Keratinocyte (primary cell): ENCODE results near the gene MTFP1. TPM values are rescaled to one million over a fixed set of nuclear protein-coding genes. Genes with fewer than 3 reads are reported as not detected.

Source experiments
- DNase-seq: peaks from one replicate; pipeline ENCODE4 v3.0.0-alpha.2; 2011; ENCODE audit warnings: low read depth, missing footprints, low spot score
- FAIRE-seq: peaks from 2 replicates; lab custom pipeline; 2011; peaks lifted over from hg19 to GRCh38; lab: Jason Lieb, UNC
- H2AFZ ChIP-seq: 2 replicates; pipeline ENCODE4 v1.6.0; 2012; ENCODE audit warnings: low read length, control low read depth, inconsistent platforms; ENCODE audit not compliant: control insufficient read depth
- H3K27ac ChIP-seq: 2 replicates; pipeline ENCODE4 v1.5.1; 2011; ENCODE audit warnings: low read length; ENCODE audit not compliant: control insufficient read depth, insufficient read depth
- H3K27me3 ChIP-seq: 3 replicates; pipeline ENCODE4 v1.6.0; 2011; ENCODE audit warnings: low read length; ENCODE audit not compliant: control insufficient read depth, insufficient read depth; ENCODE audit errors: extremely low read depth
- H3K36me3 ChIP-seq, 2 experiments: 2 replicates in 1 of 2; 3 replicates in 1 of 2; pipeline ENCODE4 v1.5.1; 2011; ENCODE audit warnings: low read length in 2 of 2, mild to moderate bottlenecking in 1 of 2; ENCODE audit not compliant: control insufficient read depth in 2 of 2, insufficient read depth in 2 of 2; ENCODE audit errors: extremely low read depth in 1 of 2
- H3K4me1 ChIP-seq: 3 replicates; pipeline ENCODE4 v1.5.1; 2011; ENCODE audit warnings: low read length; ENCODE audit not compliant: control insufficient read depth, insufficient read depth; ENCODE audit errors: extremely low read depth
- H3K4me2 ChIP-seq: 3 replicates; pipeline ENCODE4 v1.6.0; 2011; ENCODE audit warnings: low read depth, low read length; ENCODE audit not compliant: control insufficient read depth, insufficient read depth; ENCODE audit errors: extremely low read depth
- H3K4me3 ChIP-seq, 3 experiments: fragments of 200-600 bp in 1 of 3; sonication (generic) in 1 of 3; 2 replicates in 2 of 3; 3 replicates in 1 of 3; pipeline ENCODE4 v1.5.1; 2011 to 2016; ENCODE audit warnings: low read length in 3 of 3, mild to moderate bottlenecking in 3 of 3, control low read depth in 2 of 3, inconsistent platforms in 1 of 3, low read depth in 1 of 3, mixed read lengths in 1 of 3, mixed run types in 1 of 3, moderate library complexity in 1 of 3; ENCODE audit not compliant: control insufficient read depth in 2 of 3, insufficient read depth in 2 of 3; ENCODE audit errors: extremely low read depth in 1 of 3
- H3K79me2 ChIP-seq: 2 replicates; pipeline ENCODE4 v1.6.0; 2012; ENCODE audit warnings: low read length; ENCODE audit not compliant: control insufficient read depth, insufficient read depth
- H3K9ac ChIP-seq: 3 replicates; pipeline ENCODE4 v1.6.0; 2011; ENCODE audit warnings: low read length; ENCODE audit not compliant: control insufficient read depth, insufficient read depth; ENCODE audit errors: extremely low read depth
- H3K9me1 ChIP-seq: 3 replicates; pipeline ENCODE4 v1.6.0; 2011; ENCODE audit warnings: low read length; ENCODE audit not compliant: control insufficient read depth, insufficient read depth; ENCODE audit errors: extremely low read depth
- H3K9me3 ChIP-seq: 2 replicates; pipeline ENCODE4 v1.5.1; 2012; ENCODE audit warnings: low read depth, low read length; ENCODE audit not compliant: control insufficient read depth
- H4K20me1 ChIP-seq: 3 replicates; pipeline ENCODE4 v1.6.0; 2011; ENCODE audit warnings: low read length; ENCODE audit not compliant: control insufficient read depth, insufficient read depth; ENCODE audit errors: extremely low read depth
- EZH2 ChIP-seq: IDR thresholded peaks from one replicate; pipeline ENCODE4 v1.6.1; 2012; ENCODE audit warnings: inconsistent platforms, mild to moderate bottlenecking, low read length, moderate library complexity
- dilution Hi-C: fragments of 300-500 bp; cut with MboI; formaldehyde crosslinking; loops from one replicate; pipeline ENCODE4 v1.7.0; 2020; ENCODE audit warnings: low sequenced_read_pairs; ENCODE audit not compliant: extremely low pct_ligation_motif_present
- polyA plus RNA-seq, 5 experiments: library from polyadenylated mRNA; depleted of rRNA in 3 of 5; stranded (reverse) in 3 of 5; stranded (forward) in 1 of 5; unstranded in 1 of 5; fragments of >200 nt; gene quantifications; 1 replicate in 1 of 5; 2 replicates in 3 of 5; 3 replicates in 1 of 5; pipeline versions ENCODE4 v1.2.1 to v1.2.3, GENCODE V29; 2011 to 2012; ENCODE audit warnings: missing spikeins in 2 of 5, low read depth in 1 of 5, low replicate concordance in 1 of 5
- TF ChIP-seq, protein P1 (sequence below), 3 experiments: IDR thresholded peaks in 1 of 3; conservative IDR thresholded peaks in 1 of 3; optimal IDR thresholded peaks in 1 of 3; 2 replicates in 2 of 3; 3 replicates in 1 of 3; pipeline versions ENCODE3 to v1.5.1; 2011; ENCODE audit warnings: low read length in 3 of 3, mild to moderate bottlenecking in 3 of 3, moderate library complexity in 2 of 3, control low read depth in 1 of 3, inconsistent platforms in 1 of 3; ENCODE audit not compliant: insufficient read depth in 2 of 3; ENCODE audit errors: extremely low read depth in 1 of 3

Gene MTFP1
- polyA plus RNA-seq, 1 donor (not counting 4 experiments of a cell fraction or from before 2014, with no cell fraction given): 8.4 TPM

- no peak overlapping the region for H3K9ac ChIP-seq
- H4K20me1 ChIP-seq: no peaks in the 10 kb centered on the region
- DNase-seq: no peak
- no peak overlapping the region for H3K27ac ChIP-seq
- H3K9me1 ChIP-seq: no peaks in the 10 kb centered on the region
- no peak overlapping the region for H2AFZ ChIP-seq
- H3K9me3 ChIP-seq: no peaks in the 10 kb centered on the region
- no peak overlapping the region for H3K4me2 ChIP-seq
- no peak for FAIRE-seq
- peaks cover 8% of the 10 kb centered on the region for H3K4me1 ChIP-seq
- peaks cover 3 to 19% of the 10 kb centered on the region in 2 experiments for H3K36me3 ChIP-seq
- H3K4me3 ChIP-seq: no peak overlapping the region
- no peaks in the 10 kb centered on the region for H3K27me3 ChIP-seq
- no peaks in the 10 kb centered on the region for H3K79me2 ChIP-seq
- TF ChIP-seq, protein P1, sequence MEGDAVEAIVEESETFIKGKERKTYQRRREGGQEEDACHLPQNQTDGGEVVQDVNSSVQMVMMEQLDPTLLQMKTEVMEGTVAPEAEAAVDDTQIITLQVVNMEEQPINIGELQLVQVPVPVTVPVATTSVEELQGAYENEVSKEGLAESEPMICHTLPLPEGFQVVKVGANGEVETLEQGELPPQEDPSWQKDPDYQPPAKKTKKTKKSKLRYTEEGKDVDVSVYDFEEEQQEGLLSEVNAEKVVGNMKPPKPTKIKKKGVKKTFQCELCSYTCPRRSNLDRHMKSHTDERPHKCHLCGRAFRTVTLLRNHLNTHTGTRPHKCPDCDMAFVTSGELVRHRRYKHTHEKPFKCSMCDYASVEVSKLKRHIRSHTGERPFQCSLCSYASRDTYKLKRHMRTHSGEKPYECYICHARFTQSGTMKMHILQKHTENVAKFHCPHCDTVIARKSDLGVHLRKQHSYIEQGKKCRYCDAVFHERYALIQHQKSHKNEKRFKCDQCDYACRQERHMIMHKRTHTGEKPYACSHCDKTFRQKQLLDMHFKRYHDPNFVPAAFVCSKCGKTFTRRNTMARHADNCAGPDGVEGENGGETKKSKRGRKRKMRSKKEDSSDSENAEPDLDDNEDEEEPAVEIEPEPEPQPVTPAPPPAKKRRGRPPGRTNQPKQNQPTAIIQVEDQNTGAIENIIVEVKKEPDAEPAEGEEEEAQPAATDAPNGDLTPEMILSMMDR (optimal IDR thresholded peaks at IDR 0.05 in 1 of 3, IDR thresholded peaks at IDR 0.05 in 1 of 3, conservative IDR thresholded peaks at IDR 0.05 in 1 of 3; ENCODE audit: extremely low read depth in 1 of 3, insufficient read depth in 2 of 3, low read length in 3 of 3): no peak
- TF ChIP-seq EZH2: no peak
- dilution Hi-C loops: no loop called here
Measured at GRCh38 chr22:30383061-30383460, 42.5 kb upstream of the MTFP1 start.

DNA sequence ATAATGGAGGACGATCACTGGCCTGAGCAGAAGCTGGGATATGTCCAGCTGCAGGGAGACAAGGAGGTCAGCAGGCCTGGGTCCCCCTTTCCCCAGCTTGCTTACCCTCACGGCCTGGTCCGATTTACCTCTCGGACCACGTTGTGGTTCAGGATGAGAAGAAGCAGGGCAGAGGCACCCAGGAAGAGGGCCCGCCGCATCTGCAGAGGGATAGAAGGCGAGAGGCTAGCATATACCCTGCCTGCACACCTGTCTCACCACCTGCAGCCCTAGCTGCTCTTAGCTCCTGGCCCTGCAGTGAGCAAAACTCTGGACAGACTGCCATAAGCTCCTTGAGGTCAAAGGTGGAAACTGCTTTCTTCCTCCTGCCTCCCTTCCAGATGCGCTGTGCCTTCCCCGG lies 39.6 kb upstream of the MTFP1 start:
- Histone ChIP-seq H3K9me1 (no peaks in the 10 kb centered on the region), H3K4me3 (no peak overlapping the region), H3K36me3 (peaks cover 0 to 13% of the 10 kb centered on the region in 2 experiments), H3K9ac (no peak overlapping the region), H4K20me1 (no peaks in the 10 kb centered on the region), H3K9me3 (no peaks in the 10 kb centered on the region), H3K79me2 (no peaks in the 10 kb centered on the region), H3K4me2 (peak overlapping the region; percentile 76), H3K27me3 (no peaks in the 10 kb centered on the region), H2AFZ (no peak overlapping the region), H3K27ac (no peak overlapping the region), H3K4me1 (peaks cover 8% of the 10 kb centered on the region)
- DNase-seq: no peak
- dilution Hi-C loops: no loop called here
- no peak for FAIRE-seq
- TF ChIP-seq EZH2: no peak
- TF ChIP-seq, protein P1 (optimal IDR thresholded peaks at IDR 0.05 in 1 of 3, IDR thresholded peaks at IDR 0.05 in 1 of 3, conservative IDR thresholded peaks at IDR 0.05 in 1 of 3; ENCODE audit: extremely low read depth in 1 of 3, insufficient read depth in 2 of 3, low read length in 3 of 3): no peak
